Stimulated activated CD8-positive, alpha-beta memory T cell treated with anti-CD3 and anti-CD28 coated beads, Interleukin-4, amount 100 ng/mL, for 24 hours (primary cell): ENCODE results near the gene SIRPG.
"Not testable (repeated sequence)": the region's sequence is repeated elsewhere in the genome, so short reads cannot be mapped to it uniquely, and the experiment has no call there.

ENCODE experiments used
- DNase-seq: peaks from one replicate; pipeline ENCODE4 v3.0.0-alpha.2; 2020; ENCODE audit warnings: low read depth

Gene SIRPG

DNA sequence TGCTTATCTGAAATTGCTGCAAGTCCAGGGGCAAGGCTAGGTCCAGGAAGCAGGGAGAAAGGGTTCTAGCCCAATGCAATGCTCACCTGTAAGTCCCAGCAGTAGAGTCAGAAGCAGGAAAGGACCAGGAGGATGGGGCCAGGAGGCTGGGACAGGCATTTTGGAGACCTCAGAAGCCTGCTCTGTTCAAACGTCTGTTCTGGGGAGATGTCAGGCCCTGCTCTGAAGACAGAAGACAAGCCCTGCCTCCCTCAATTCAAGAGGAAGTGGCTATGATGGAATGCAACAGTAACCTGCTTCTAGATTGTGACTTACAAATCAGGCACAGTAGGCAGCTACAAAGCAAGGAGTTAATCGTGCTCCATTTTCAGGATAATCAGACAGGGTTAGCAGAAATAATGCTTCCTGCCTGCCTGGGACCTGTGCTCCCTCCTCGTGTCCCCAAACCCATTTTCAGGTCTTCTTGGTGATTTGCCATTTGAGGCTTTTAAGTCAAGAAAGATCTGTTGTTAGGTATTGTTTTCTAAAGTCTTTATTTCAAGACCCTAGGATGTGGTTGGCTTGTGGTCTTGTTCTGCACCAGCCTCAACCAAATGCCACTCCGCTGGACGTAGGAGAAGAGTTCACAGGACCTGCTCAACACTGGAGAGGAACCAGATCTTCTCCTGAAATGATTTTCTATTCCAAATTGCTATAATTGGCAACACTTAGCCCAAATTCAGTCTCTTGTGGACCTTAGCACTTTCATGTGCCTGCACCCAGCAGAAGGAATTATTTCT lies at the start of gene SIRPG:
SIRPG (minus strand) TSS at position 224 of the 779 bp plus-strand sequence; CDS start at position 159, 65 bp downstream.
- no peak for DNase-seq

DNA sequence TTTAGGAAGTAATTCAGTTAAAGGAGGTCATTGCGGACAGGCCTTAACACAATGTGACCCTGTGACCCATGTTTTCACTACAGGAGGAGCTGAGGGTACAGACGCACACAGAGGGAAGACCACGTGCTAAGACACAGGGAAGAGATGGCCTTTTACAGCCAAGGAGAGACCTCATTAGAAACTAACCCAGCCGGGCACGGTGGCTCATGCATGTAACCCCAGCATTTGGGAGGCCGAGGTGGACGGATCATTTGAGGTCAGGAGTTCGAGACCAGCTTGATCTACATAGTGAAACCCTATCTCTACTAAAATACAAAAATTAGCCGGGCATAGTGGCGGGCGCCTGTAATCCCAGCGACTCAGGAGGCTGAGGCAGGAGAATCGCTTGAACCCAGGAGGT lies 49.3 kb upstream of the SIRPG start:
- not testable (repeated sequence) for DNase-seq

DNA sequence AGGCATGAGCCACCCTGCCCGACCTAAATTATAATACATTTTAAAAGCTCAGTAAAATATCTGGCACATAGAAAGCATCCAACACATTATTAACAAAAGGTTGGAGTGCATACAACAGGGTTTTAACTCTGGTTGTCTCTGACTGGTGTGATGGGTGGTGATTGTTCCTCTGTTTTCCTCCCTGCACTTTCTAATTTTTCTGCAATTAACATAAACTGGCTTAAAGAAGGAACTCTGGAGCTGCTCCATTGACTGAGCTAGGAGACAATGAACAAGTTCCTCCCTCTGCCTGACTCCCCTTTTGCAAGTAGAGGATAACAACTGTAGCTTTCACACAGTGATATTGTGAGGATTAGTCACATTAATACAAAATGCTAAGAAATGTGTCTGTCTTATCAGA lies 48.5 kb upstream of the SIRPG start:
- DNase-seq = no peak

DNA sequence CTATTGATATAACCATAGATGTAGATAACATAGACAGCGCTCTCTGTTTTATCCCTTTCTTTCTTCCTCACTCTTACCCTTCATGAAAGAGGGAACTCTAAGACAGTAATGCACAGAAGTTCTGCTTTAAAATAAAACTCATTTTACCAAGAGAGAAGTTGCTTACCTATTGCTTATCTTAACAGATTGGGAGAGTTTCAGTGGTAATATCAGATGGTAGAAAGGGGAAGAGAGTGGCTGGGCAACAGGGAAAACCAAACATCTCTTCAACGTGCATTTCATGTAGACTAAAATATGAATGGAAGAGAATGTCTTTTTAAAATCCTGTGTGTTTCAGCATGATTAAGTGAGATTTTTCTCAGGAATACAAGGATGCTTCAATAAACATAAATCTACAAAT lies 45.3 kb upstream of the SIRPG start:
- no peak for DNase-seq

DNA sequence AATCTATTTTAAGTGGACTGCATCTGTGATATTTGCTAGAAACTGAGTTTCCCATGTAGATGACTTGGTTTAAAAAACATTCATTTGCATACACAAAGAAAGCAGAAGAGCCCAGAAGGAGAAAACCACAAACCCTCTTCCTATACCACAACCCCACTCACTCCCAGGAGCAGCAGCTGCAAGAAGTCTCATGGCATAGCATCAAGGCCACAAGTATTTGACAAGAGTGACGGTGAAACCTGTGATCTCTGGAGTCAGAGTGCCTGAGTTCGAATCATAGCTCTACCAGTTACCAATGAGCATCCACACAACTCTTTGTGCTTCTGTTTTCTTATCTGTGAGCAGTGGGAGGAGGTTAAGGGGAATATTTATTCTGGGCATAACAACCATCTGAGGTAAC lies 44.7 kb upstream of the SIRPG start:
- DNase-seq = no peak

DNA sequence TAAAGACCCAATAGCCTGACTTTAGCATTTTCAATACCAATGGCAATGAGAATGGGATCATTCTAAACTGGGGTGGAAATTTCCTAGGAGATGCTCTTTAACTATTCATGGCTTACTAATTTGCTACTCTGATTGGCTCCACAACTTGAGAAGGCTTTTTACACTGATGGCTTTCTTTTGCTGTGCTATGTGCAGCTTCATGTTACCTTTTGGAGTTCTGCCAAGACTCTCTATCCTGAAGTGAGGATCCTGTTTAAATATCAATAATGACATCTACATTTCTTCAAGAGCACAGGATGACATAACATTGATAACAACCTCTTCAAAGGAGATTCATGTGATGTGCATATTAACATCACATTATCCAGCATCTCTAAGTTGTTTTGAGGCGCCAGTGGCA lies 43.4 kb upstream of the SIRPG start:
- no peak for DNase-seq

DNA sequence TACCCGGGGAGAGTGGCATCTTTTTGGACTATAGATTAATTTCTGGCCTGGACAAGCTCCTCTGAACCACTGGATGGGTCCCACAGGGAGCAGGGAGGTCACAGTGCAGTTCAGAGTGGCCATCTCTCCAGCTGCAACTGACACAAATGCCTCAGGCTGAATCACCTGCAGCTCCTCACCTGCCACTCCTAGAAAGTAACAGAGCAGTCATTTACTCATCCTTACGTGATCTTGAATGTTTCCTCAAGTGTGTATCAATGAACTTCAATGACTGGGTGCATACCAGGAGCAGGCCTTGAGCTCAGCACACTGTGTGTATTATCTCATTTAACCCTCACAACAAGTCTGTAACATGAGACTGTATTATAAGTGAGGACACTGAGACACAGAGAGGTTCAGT lies 40.0 kb upstream of the SIRPG start:
- DNase-seq = no peak

DNA sequence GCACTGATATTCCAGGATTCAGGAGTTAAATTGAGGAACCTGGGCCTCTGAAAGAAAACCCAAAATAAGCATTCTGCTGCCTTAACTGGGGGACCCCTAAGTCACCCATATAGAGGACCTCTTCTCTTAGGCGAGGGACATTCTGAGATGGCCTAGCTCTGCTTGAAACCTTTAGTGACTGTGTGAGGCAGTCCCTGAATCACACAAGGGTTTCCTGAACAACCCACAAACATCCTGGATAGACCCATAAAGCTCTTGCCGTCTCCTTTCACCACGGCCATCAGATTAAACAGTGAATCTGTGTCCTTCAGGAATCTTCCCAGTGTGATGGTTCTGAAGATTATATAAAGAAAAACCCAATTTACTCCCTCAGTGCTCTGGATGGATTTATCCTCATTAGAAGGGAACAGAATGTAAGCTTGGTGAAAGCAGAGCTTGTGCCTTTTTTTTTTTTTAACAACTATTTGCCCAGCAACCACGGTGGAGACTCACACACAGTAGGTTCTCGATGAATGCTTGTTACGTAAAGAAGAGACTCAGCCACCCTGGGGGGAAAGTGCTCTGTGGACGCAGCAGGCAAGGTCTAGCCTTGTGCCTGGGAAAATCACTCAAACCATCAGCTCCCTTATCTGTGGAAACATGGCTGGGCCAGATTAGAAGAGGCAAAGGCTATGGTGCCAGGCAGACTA lies 39.1 kb upstream of the SIRPG start:
- no peak for DNase-seq

DNA sequence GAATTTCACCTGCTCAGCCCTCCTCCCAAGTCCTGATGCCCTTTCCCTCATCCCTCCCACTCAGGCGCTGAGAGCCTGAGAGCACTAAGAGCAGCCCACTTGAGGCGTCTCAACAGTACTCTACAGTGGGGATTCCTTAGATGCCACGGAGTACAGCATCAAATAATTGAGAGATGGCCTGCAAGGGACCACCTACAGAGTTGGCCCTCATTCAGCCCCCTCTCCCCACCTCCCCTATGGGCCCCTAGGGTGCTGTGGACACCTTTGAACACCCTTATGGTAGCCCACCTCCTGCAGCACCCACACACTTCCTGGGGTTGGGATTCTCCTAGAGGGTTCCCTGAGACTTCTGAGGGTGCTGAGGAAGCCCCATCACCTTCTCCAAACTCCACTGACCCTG lies 37.1 kb upstream of the SIRPG start:
- DNase-seq = no peak

DNA sequence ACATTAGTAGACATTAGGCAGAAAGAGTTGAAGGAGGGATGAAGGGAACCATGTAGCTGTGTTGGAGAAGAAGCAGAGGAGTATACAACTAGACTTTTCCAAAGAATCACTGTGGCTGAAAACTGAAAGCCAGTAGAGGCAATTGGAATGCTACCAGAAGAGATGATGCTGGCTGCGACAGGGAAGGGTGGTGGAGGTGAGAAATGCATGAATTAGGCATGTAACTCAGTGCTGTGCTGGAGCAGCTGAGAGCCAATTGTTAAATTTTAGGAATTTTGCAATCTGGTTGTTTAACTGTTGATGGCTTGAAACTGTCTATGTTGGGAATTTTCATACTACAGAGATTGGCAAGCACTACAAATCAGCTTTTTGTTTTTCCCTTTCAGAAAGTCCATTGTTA lies 35.8 kb upstream of the SIRPG start:
- DNase-seq = no peak

DNA sequence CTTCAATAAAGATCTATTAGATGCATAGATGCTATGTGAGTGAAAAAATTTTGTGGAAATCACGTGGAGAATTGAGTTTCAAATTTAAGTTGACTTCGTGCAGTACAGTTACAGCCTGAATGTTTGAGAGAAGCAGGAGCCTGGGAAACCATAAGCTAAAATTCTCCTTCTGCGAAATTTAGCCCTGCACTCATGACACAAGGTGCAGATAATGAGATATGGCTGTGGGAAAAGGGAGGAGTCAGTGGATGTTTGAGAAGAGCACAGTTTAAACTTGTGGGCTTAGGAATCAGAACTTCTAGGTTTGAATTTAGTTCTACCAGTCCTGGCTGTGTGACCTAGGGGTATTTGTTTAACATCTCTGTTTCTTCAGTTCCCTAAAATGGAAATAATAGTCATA lies 32.1 kb upstream of the SIRPG start:
- DNase-seq = no peak

DNA sequence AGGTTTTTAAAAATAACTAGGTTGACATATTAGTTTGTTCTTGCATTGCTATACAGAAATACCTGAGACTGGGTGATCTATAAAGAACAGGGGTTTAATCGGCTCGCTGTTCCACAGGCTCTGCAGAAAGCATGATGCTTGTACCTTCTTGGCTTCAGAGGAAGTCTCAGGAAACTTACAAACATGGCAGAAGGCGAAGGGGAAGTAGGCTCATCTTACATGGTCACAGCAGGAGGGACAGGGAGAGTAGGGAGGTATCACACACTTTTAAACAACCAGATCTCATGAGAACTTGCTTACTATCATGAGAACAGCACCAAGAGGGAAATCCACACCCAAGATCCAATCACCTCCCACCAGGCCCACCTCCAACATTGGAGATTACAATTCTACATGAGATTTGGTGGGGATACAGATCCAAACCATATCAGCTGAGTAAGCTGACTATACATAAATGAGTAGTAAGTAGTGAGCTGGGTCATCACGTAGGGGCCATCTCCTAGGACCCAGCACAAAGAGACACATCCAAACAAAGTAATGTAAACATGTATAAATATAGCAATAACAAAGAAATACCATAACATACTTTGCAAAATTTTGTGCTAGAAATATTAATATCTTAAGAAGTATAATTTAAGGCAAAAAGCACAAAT lies 31.4 kb upstream of the SIRPG start:
- no peak for DNase-seq

DNA sequence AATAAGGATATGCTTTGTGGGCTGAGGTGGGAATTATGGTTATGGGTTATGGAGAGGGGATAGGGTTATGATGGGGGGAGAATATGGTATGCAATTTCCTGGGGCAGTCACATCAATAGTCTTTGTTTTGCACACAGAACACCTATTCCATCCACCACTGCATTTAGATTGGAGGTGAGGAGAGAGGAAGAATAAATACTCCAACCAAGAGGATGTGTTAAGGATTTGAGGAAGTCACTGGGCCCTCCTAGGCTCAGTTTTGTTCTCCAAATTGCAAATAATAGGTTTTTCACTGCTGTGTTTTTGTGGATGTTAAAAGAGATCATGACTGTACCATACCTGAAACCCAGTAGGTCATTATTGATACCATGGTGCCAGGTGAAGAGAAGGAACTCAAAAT lies 29.5 kb upstream of the SIRPG start:
- no peak for DNase-seq

DNA sequence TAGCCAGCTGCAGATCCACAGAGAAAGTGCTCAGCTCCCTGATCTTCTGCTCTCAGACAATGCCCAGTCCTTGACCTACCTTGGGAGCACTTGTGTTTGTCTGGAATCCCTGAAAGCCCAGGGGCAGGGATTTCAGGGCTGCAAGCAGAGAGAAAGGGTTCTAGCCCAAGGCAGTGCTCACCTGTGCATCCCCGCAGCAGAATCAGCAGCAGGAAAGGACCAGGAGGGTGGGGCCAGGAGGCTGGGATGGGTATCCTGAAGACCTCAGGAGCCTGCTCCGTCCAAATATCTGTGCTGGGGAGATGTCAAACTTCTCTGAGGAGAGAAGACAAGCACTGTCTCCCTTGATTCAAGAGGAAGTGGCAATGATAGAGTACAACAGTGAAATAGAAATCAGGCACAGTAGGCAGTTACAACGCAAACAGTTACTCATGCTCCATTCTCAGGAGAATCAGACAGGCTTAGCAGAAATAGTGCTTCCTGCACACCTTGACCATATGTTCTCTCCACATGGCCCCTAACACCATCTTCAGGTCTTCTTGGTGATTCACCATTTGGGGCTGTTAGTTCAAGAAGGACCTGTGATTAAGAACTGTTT lies 28.7 kb upstream of the SIRPG start:
- DNase-seq = no peak

DNA sequence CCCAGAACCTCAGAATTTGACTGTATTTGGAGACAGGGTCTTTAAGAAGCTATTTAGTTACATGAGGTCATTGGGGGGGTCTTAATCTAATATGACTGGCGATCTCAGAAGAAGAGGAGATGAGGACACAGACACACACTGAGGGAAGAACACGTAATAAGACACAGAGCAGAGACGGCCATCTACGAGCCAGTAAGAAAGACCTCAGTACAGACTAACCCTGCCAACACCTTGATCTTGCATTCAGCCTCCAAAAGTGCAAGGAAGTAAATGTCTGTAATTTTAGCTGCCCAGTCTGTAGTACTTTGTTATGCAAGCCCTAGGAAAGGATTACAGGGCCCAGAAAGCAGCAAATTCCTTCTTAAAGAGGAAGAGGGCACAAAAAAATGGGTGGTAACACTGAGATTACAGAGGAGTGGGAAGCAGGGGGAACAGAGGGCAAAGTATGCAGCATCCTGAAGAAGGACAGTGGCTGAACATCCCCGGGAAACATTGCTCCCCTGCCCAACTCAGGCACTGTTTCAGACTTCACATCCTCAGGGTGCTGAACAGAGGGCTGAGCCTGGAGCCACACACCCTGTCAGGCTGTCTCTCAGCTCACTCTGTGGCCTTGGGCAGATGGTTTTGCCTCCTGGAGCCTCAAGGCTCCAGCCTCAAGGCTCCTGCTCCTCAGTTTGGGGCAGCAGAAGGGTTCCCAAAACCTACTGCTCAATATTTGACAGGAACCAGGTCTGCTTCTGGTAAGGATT lies 27.9 kb upstream of the SIRPG start:
- no peak for DNase-seq

DNA sequence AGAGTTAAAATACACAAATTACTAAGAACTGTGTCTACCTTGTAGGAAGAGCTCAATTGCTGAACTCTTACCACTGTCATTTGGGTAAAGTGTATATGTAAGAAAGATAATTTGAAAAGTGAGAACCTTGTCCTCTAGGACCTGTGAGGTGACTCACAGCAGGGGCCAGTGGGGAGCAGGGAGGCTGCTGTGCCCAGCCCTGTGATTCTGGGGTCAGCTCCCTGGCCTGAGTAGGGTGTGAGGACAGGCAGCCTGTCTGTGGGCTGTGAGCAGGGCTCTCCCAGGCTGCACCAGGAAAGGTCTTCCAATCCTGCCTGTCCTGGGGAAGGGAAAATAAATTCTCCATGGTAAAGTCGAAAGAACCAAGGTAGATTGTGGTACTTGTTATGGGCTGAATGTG lies 27.3 kb upstream of the SIRPG start:
- DNase-seq = no peak

DNA sequence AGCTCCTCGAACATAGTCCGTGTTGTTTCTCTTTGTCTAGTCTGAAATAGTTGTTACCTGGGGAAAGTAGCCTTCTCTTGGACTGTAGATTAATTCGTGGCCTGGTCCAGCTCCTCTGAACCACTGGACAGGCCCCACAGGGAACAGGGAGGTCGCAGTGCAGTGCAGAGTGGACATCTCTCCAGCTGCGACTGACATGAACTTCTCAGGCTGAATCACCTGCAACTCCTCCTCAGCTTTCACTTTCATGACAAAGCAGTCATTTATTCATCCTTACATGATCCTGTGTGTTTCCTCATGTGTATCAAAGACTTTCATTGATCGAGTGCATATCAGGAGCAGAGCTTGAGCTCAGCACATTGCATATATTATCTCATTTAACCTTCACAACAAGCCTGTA lies 19.1 kb upstream of the SIRPG start:
- DNase-seq = no peak

DNA sequence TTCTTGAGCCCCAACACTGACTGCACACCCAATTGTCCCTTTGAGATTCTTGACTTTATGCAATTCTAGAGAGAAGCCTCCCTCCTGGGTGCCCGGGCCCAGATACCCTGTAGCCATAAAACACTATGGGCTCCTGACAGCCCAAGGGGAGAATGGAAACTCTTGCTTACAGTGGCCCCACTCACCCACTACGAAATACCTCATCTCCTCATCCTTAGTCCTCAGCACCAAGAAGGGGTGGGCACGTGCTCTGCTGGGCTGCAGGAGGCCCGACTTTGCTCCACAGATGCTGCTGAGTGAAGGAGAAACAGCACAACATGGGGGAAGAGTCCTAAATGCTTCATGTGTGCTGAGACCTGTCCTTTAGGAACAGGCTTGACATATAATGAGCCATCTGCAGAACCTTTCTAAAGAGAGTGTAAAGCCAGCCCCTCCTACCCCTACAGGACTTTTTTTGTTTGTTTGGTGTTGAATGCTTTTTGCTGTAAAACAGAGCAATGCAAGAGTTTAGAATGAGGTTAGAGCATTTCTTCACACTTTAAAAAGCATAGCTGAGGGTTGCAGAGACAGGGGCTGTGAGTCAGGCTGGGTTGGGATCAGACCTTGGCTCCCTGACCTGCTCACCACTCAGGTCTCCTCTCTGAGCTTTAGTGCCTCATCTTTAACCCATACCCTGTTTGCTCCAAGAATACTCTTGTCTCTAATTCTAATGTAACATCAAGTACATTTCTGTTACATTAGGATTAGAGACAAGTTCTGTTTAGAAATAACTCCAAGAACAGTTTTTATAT lies 17.6 kb upstream of the SIRPG start:
- DNase-seq = no peak

DNA sequence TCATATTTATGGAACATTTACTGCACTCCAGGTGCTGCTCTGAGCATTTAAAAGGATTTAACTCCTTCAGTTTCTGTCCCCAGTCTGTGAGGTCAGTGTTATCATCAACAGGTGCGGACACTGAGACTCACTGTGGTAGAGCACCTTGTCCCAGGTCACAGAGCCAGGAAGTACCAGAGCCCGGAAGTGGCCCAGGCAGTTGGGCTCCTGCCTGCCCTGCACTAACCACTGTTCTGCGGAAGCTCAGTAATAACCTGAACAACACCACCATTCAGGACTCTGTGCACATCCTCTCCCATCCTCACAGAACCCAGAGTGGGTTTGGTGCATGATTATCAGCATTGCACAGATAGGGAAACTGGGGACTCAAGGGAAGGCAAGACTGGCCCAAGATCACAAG lies 16.8 kb upstream of the SIRPG start:
- no peak for DNase-seq

DNA sequence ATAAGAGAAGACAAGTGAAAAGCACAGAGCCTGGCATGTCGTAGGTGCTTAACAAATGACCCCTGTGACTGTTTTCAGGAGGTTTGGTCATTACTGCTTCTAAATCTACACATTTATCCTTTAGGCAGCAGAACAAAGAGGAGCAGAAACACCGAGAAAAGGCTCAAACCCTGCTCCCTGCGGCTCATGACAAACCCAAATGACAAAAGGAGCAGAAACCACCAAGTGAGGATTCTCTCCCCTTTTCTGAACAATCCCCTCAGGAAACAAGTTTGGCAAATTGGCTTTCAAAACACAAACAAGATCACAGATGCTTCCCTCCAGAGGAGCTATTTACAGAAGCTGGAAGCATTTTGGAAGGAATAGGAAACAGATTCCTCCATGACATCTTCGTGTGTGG lies 15.8 kb upstream of the SIRPG start:
- DNase-seq = no peak

DNA sequence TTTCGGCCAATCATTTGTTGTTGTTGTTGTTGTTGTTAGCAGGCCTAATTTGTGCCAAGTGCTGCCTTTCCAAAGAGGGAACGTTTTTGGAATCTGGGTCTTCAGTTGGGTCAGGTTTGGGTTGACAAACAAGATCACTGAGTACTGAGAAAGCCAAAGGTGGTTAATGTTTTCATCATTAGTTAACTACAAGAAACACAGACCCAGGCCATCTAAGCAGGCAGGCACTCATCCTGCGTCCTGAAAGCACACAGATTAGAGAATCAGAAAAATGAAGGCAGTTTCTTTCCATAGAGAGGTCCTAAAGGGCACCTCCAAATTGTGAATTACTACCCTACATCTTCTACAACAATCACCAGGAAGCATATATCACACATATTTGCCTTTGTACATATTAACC lies 15.1 kb upstream of the SIRPG start:
- DNase-seq = no peak
